ENCODE measurements around the gene SYK.

The SYK gene

DNA sequence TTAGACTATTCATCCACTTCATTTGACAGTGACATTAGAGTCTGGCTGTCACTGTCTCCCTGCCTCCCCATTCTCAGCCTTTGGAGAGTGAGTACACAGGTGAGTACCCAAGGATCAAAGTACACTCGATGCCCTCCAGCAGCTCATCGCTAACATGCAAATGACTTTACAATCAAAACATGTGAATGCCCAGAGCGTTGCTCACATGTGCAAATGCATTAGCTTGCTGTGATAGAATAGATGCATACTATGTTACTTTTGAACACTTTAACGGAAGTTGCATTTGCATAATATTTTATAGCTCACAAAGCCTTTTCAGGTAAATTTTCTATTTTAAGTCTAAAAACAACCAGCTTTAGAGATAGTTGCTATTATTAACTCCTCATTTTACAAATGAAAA is 107.6 kb downstream of the SYK start:
- Histone ChIP-seq H3K4me1 (ENCODE audit: insufficient read depth, low read length, poor library complexity, severe bottlenecking) (no peaks in the 10 kb centered on the region), H2AFZ (ENCODE audit: low read length) (no peak overlapping the region), H3F3A (ENCODE audit: low read depth) (no peaks in the 10 kb centered on the region), H3K9ac (ENCODE audit: low read depth, low read length, poor library complexity, severe bottlenecking) (no peak overlapping the region), H3K9me2 (replicated peaks; ENCODE audit: low read depth, low read length) (no peaks in the 10 kb centered on the region), H3K9me3 (ENCODE audit: insufficient read depth, low read depth, low read length) (no peaks in the 10 kb centered on the region), H4K20me1 (ENCODE audit: insufficient read depth, low read length, poor library complexity, severe bottlenecking) (no peaks in the 10 kb centered on the region), H3K79me2 (ENCODE audit: insufficient read depth, low read length) (no peaks in the 10 kb centered on the region), H3K27me3 (ENCODE audit: insufficient read depth, low read length, poor library complexity, severe bottlenecking) (no peaks in the 10 kb centered on the region), H3K4me3 (ENCODE audit: low read length, poor library complexity, severe bottlenecking) (no peak overlapping the region), H3K36me3 (ENCODE audit: insufficient read depth, low read length) (no peaks in the 10 kb centered on the region), H3K4me2 (ENCODE audit: low read depth, low read length, poor library complexity, severe bottlenecking) (no peak overlapping the region)
- no peak for TF ChIP-seq EZH2phosphoT487 (IDR thresholded peaks at IDR 0.05; ENCODE audit: borderline replicate concordance)
- TF ChIP-seq, protein P1, sequence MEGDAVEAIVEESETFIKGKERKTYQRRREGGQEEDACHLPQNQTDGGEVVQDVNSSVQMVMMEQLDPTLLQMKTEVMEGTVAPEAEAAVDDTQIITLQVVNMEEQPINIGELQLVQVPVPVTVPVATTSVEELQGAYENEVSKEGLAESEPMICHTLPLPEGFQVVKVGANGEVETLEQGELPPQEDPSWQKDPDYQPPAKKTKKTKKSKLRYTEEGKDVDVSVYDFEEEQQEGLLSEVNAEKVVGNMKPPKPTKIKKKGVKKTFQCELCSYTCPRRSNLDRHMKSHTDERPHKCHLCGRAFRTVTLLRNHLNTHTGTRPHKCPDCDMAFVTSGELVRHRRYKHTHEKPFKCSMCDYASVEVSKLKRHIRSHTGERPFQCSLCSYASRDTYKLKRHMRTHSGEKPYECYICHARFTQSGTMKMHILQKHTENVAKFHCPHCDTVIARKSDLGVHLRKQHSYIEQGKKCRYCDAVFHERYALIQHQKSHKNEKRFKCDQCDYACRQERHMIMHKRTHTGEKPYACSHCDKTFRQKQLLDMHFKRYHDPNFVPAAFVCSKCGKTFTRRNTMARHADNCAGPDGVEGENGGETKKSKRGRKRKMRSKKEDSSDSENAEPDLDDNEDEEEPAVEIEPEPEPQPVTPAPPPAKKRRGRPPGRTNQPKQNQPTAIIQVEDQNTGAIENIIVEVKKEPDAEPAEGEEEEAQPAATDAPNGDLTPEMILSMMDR (conservative IDR thresholded peaks at IDR 0.05; ENCODE audit: low read length) = no peak

DNA sequence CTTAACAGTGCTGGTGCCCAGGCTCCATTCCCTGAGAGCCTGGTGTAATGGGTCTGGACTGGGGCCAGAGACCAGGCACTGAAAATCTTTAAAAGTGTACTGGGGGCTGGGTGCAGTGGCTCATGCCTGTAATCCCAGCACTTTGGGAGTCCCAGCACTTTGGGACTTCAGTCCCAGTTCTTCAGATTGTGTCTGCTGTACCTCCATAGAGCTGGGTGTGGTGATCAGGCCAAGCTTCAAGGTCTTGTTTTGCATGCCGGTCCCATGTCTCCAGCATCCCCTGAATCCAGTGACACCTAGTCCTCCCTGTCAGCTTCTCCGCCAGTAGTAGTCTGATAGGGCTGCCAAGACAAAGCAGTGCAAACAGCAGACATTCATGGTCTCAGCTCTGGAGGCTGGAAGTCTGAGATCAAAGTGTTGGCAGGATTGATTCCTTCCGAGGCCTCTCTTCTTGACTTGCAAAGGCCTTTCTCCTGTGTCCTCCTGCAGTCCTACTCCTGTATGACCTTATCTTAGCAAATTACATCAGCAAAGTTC is 108.2 kb downstream of the SYK start:
- H3K36me3 ChIP-seq (ENCODE audit: insufficient read depth, low read length) = no peaks in the 10 kb centered on the region
- no peaks in the 10 kb centered on the region for H3K9me3 ChIP-seq (ENCODE audit: insufficient read depth, low read depth, low read length)
- H3K4me1 ChIP-seq (ENCODE audit: insufficient read depth, low read length, poor library complexity, severe bottlenecking) = no peaks in the 10 kb centered on the region
- no peak overlapping the region for H3K4me3 ChIP-seq (ENCODE audit: low read length, poor library complexity, severe bottlenecking)
- H3K9ac ChIP-seq (ENCODE audit: low read depth, low read length, poor library complexity, severe bottlenecking) = no peak overlapping the region
- H3K79me2 ChIP-seq (ENCODE audit: insufficient read depth, low read length) = no peaks in the 10 kb centered on the region
- H3K4me2 ChIP-seq (ENCODE audit: low read depth, low read length, poor library complexity, severe bottlenecking) = no peak overlapping the region
- H2AFZ ChIP-seq (ENCODE audit: low read length) = no peak overlapping the region
- TF ChIP-seq, protein P1 (conservative IDR thresholded peaks at IDR 0.05; ENCODE audit: low read length) = no peak
- no peak for TF ChIP-seq EZH2phosphoT487 (IDR thresholded peaks at IDR 0.05; ENCODE audit: borderline replicate concordance)
- no peaks in the 10 kb centered on the region for H4K20me1 ChIP-seq (ENCODE audit: insufficient read depth, low read length, poor library complexity, severe bottlenecking)
- no peaks in the 10 kb centered on the region for H3F3A ChIP-seq (ENCODE audit: low read depth)
- no peaks in the 10 kb centered on the region for H3K27me3 ChIP-seq (ENCODE audit: insufficient read depth, low read length, poor library complexity, severe bottlenecking)
- H3K9me2 ChIP-seq (replicated peaks; ENCODE audit: low read depth, low read length) = no peaks in the 10 kb centered on the region

DNA sequence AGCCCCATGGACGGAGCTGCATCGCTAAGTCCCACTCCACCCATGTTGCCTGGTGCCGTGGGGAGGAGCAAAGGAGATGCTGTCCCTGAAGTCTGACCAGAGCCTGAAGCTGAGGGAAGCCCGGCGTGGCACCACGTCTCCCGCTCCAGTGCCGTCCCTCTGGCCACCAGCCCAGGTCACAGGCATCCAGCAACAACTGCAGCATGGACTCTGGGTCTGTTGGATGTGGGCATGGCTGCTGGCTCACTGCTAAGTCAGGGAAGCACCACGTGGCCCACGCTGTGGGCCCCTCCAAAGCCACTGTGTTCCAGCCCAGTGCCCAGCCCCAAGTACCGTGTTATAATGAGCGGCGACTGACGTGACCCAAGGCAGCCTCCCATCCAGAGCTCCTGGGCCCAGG is 112.6 kb downstream of the SYK start:
- Histone ChIP-seq H3K4me2 (ENCODE audit: low read depth, low read length, poor library complexity, severe bottlenecking) (no peak overlapping the region), H3K4me3 (ENCODE audit: low read length, poor library complexity, severe bottlenecking) (no peak overlapping the region), H3K9me2 (replicated peaks; ENCODE audit: low read depth, low read length) (no peaks in the 10 kb centered on the region), H3K9me3 (ENCODE audit: insufficient read depth, low read depth, low read length) (no peaks in the 10 kb centered on the region), H3F3A (ENCODE audit: low read depth) (no peaks in the 10 kb centered on the region), H3K4me1 (ENCODE audit: insufficient read depth, low read length, poor library complexity, severe bottlenecking) (no peaks in the 10 kb centered on the region), H3K9ac (ENCODE audit: low read depth, low read length, poor library complexity, severe bottlenecking) (no peak overlapping the region), H3K36me3 (ENCODE audit: insufficient read depth, low read length) (no peaks in the 10 kb centered on the region), H2AFZ (ENCODE audit: low read length) (no peak overlapping the region), H4K20me1 (ENCODE audit: insufficient read depth, low read length, poor library complexity, severe bottlenecking) (no peaks in the 10 kb centered on the region), H3K27me3 (ENCODE audit: insufficient read depth, low read length, poor library complexity, severe bottlenecking) (no peaks in the 10 kb centered on the region), H3K79me2 (ENCODE audit: insufficient read depth, low read length) (no peaks in the 10 kb centered on the region)
- TF ChIP-seq, protein P1 (conservative IDR thresholded peaks at IDR 0.05; ENCODE audit: low read length) = no peak
- no peak for TF ChIP-seq EZH2phosphoT487 (IDR thresholded peaks at IDR 0.05; ENCODE audit: borderline replicate concordance)
